ENCODE measurements around the gene CHAF1A.

DNA sequence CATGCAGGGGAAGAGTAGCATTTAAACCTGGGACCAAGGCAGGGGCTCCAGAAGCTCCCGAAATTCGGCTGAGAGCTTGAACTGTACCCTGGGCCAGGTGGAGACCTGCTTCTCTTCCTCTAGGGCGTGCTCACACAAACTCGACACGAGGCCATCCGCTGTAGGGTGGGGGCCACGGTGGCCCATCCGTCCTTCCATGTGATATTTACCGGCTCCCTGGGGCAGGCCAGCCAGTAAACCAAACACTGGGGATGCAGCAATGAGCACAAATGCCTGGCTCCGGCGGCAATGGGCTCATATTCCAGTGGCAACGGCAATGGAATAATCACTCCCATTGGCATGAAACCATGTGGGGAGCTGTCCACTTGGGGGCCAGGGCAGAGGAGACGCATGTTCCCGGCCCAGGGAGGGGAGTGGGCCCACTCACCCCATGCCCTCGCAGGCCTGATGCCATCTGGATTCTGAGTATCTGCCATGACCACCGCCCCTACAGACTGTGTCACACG is 12.9 kb upstream of the CHAF1A start:
- TF ChIP-seq TAF1 (IDR thresholded peaks at IDR 0.05; ENCODE audit: low read depth, low read length) (no peak), POLR2A (IDR thresholded peaks at IDR 0.05; ENCODE audit: low read depth, low read length) (no peak), POLR2AphosphoS5 (IDR thresholded peaks at IDR 0.05; ENCODE audit: low read depth, low read length) (no peak), PAX5 (IDR thresholded peaks at IDR 0.05; ENCODE audit: insufficient read depth, low read length, severe bottlenecking) (no peak), SPI1 (IDR thresholded peaks at IDR 0.05; ENCODE audit: low read depth, low read length) (no peak)

Measured in GM12891 (cell line).